ENCODE measurements around the gene RIC8A.
"Not testable (repeated sequence)": the region's sequence is repeated elsewhere in the genome, so short reads cannot be mapped to it uniquely, and the experiment has no call there.

RIC8A gene

DNA sequence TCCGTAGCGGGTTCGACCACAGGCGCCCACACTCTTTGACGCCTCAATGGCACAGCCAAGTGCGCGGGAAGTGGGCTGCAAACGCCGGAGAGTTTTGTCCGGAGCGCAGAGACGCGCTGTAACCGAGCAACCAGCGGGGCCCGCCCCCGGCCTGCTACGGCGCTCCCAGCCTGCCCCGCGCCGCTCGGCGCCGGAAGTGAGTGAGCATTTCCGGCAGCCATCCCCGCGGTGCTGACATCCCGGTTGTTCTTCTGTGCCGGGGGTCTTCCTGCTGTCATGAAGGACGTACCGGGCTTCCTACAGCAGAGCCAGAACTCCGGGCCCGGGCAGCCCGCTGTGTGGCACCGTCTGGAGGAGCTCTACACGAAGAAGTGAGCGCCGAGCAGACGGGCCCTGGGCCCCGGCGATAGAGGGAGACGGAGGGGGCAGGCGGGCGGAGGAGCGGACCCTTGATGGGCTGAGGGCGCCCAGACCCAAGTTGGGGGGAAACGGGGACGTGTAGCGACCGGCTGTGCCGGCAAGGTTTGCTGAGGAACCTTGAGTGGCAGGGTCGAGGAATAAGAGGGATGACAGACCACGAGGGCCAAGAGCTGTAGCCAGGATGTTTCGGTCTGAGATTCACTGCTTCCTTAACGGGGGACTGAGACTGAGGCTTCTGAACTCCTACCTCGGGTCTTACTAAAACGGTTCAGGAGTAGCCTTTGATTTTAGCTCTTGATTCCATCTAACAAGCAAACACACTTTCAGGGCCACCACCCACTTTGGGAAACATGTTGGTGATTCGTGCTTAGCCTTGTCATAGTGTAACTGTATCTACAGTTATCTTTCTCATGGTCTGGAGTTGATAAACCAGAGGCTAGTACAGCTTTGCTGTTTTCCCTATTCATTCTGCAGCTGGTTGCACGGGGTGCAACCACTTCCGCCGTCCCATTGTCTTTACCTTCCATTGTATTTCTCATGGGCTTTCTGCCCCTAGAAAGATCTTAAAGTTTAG is 29.6 kb downstream of the RIC8A start, which contains the start of gene PSMD13:
TSS of gene PSMD13 (plus strand) at position 203 of the 994 bp plus-strand sequence. CDS start at position 277, 74 bp downstream.
- peak; percentile 80 for DNase-seq (ENCODE audit: extremely low spot score, insufficient read length, low read depth)
- FAIRE-seq = peak; percentile 89

GRCh38 chr11:238346-238745 is 30.8 kb downstream of the RIC8A start:
- FAIRE-seq; DNase-seq (ENCODE audit: extremely low spot score, insufficient read length, low read depth): not testable (repeated sequence)

- FAIRE-seq = no peak
- DNase-seq (ENCODE audit: extremely low spot score, insufficient read length, low read depth) = no peak
Observed at GRCh38 chr11:240315-240714, 32.8 kb downstream of the RIC8A start.

- FAIRE-seq (no peak), DNase-seq (ENCODE audit: extremely low spot score, insufficient read length, low read depth) (no peak)
Observed at GRCh38 chr11:241634-242033, 34.1 kb downstream of the RIC8A start.

DNA sequence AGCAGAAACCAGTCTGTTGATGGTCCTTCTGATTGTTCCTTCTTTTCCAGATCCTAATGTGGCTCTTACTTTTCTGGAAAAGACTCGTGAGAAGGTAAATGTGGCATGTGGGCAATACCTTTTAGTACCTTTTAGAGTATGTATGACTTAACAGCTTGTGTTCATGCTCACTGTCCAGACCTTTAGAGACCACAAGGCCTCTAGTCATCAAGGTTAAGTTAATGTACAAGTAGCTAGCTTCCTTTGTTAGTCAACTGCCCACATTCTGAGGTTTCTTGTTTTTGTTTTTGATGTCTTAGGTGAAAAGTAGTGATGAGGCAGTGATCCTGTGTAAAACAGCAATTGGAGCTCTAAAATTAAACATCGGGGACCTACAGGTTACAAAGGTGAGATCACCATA is 36.9 kb downstream of the RIC8A start:
- no peak for DNase-seq (ENCODE audit: extremely low spot score, insufficient read length, low read depth)
- FAIRE-seq = no peak

DNA sequence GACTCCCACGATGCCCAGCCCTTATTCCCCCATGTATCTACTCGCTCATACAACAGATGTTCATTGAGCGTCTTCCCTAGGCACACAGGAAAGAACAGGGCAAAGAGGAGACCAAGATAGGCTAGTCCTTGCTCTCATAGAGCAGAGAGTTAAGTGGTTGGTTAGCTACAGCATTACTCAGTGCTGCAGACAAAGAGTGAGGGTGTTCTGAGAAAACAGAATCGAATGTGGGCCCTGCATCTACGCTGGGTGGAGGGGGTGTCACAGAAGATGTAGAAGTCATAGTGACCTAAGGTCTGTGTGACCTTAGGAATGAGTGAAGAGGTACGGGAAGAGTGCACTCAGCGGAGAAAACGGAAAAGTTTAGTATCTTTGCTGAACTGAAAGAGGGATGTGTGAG is 41.6 kb downstream of the RIC8A start:
- FAIRE-seq (no peak), DNase-seq (ENCODE audit: extremely low spot score, insufficient read length, low read depth) (no peak)

GRCh38 chr11:250274-250673 is 42.8 kb downstream of the RIC8A start:
- no peak for FAIRE-seq
- DNase-seq (ENCODE audit: extremely low spot score, insufficient read length, low read depth) = no peak

DNA sequence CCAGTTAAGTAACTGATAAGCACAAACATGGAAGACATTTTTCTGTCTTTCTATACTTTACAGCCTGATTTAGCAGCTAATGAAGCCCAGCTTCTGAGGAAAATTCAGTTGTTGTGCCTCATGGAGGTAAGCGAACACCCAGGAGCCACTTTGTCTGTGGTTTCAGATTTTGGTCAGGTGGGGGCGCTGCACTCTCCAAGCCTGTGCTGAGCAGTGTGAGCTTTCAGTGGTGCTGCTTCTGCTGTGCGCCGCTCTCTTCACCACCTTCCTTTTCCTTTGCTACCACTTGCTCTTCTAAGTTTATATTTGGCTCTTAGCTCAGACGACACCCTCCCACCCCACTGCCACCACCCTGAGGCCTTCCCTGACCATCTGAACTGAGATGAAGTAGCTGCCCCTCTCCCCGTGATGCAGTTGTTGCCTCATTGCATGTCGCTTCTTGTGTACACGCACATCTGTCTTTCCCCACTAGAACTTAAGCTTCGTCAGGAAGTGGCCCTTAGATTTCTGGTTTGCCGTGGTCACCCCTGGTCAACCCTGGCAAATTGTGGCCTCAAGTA is 43.3 kb downstream of the RIC8A start:
- DNase-seq (ENCODE audit: extremely low spot score, insufficient read length, low read depth) (no peak), FAIRE-seq (peak; percentile 31)

GRCh38 chr11:251550-251949 is 44.0 kb downstream of the RIC8A start:
- DNase-seq (ENCODE audit: extremely low spot score, insufficient read length, low read depth) = no peak
- FAIRE-seq = no peak

DNA sequence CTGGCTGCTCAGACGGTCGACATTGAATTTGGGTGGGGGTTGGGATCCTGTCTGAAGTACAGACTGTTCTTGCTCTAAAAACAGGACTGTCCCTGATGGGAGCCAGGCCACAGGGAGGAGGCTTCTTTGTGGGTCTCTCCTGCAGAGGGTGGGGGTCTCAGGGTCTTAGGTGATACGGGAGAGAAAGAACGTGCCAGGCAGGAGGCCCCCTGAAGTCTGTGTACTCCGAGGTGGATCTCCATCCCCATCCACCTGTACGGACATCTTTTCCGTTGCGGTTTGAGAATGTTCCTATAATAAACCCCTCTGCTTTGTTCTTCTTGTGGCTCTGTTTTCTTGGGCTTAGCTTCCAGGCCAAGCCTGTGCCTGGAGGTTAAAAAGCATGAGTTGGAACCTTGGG is 45.2 kb downstream of the RIC8A start:
- no peak for FAIRE-seq
- DNase-seq (ENCODE audit: extremely low spot score, insufficient read length, low read depth) = no peak

- FAIRE-seq = no peak
- DNase-seq (ENCODE audit: extremely low spot score, insufficient read length, low read depth) = no peak
Observed at GRCh38 chr11:253160-253885, 45.8 kb downstream of the RIC8A start.

DNA sequence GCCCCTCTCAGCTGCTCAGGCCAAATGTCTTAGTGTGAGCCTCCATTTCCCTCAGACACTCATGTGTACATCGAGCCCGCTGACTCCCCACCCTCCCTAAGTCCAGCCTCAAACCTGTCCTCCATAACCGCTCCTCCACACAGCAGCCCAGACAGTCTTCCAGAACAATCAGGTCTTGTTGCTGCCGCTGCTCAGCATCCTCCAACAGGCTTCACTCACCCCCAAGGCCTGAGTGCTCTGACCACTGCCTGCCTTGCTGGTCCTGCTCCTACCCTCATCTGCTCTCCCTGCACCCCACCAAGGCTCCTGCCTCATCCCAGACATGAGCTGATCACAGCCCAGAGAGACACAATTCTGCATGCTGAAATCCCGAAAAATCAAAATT is 46.4 kb downstream of the RIC8A start:
- DNase-seq (ENCODE audit: extremely low spot score, insufficient read length, low read depth) (no peak), FAIRE-seq (no peak)

GRCh38 chr11:255176-255575 is 47.7 kb downstream of the RIC8A start:
- FAIRE-seq = no peak
- no peak for DNase-seq (ENCODE audit: extremely low spot score, insufficient read length, low read depth)

GRCh38 chr11:255816-256215 is 48.3 kb downstream of the RIC8A start:
- FAIRE-seq (no peak), DNase-seq (ENCODE audit: extremely low spot score, insufficient read length, low read depth) (no peak)

- DNase-seq (ENCODE audit: extremely low spot score, insufficient read length, low read depth) (no peak), FAIRE-seq (peak; percentile 80)
Observed at GRCh38 chr11:256952-257737, 49.6 kb downstream of the RIC8A start.

- DNase-seq (ENCODE audit: extremely low spot score, insufficient read length, low read depth) (no peak), FAIRE-seq (no peak)
Observed at GRCh38 chr11:257766-258493, 50.4 kb downstream of the RIC8A start.

DNA sequence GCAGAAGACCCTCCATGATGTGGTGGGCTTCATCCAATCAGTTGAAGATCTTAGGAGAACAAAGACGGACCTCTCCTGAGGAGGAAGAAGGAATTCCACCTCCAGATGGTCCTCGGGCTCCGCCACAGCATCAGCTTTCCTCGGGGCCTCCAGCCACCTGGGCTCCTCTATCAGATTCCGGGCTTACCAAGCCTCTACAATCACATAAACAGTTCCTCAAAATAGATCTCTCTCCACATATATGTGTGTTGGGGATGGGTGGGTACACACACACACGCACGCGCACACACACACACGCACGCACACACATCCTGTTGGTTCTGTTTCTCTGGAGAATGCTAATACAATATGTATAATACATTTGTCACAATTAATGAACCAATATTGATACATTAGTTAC is 51.9 kb downstream of the RIC8A start:
- DNase-seq (ENCODE audit: extremely low spot score, insufficient read length, low read depth) (no peak), FAIRE-seq (no peak)

DNA sequence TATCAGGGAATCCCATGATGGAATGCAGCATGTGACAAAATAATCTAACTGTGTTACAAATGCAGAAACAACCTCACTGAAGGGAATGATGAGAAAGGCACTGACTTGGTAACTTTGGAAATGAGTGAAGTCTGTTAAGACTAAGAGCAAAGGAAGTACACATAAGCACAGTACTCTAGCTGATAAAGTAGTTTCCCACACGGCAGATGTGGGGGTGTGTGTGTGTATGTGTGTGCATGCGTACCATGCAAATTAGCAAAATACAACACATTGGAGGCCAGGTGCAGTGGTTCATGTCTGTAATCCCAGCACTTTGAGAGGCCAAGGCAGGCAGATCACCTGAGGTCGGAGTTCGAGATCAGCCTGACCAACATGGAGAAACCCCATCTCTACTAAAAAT is 54.1 kb downstream of the RIC8A start:
- DNase-seq (ENCODE audit: extremely low spot score, insufficient read length, low read depth) (no peak), FAIRE-seq (peak; percentile 12)
